Fibroblast of lung (primary cell): ENCODE results near the gene OIT3.

Experiments
- EZH2 ChIP-seq: IDR thresholded peaks from 2 replicates; pipeline ENCODE4 v1.5.1; 2012; ENCODE audit warnings: low read length, control low read depth, mild to moderate bottlenecking; ENCODE audit errors: missing control alignments
- TF ChIP-seq, protein P1 (sequence below), 2 donors: IDR thresholded peaks in 1 of 2; conservative IDR thresholded peaks in 1 of 2; 1 replicate in 1 of 2; 2 replicates in 1 of 2; pipeline ENCODE4 v1.5.1; 2011 to 2012; ENCODE audit warnings: low read length in 2 of 2, control low read depth in 1 of 2, inconsistent platforms in 1 of 2, low read depth in 1 of 2, mild to moderate bottlenecking in 1 of 2

DNA sequence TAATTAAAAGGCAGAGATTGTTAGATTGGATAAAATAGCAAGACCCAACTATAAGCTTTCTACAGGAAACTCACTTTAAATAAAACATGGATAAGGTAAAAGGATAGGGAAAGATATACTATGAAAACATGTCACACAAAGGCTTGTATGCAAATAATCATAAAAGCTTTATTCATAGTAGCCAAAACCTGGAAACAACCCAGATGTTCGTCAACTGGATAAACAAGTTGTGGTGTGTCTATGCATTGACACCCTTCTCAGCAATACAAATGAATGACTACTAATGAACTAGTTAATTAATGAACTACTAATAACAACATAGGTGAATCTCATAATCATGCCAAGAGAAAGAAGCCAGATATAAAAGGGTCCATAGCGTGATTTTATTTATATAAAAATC is 37.7 kb upstream of the OIT3 start:
- TF ChIP-seq, protein P1, sequence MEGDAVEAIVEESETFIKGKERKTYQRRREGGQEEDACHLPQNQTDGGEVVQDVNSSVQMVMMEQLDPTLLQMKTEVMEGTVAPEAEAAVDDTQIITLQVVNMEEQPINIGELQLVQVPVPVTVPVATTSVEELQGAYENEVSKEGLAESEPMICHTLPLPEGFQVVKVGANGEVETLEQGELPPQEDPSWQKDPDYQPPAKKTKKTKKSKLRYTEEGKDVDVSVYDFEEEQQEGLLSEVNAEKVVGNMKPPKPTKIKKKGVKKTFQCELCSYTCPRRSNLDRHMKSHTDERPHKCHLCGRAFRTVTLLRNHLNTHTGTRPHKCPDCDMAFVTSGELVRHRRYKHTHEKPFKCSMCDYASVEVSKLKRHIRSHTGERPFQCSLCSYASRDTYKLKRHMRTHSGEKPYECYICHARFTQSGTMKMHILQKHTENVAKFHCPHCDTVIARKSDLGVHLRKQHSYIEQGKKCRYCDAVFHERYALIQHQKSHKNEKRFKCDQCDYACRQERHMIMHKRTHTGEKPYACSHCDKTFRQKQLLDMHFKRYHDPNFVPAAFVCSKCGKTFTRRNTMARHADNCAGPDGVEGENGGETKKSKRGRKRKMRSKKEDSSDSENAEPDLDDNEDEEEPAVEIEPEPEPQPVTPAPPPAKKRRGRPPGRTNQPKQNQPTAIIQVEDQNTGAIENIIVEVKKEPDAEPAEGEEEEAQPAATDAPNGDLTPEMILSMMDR (conservative IDR thresholded peaks at IDR 0.05 in 1 of 2, IDR thresholded peaks at IDR 0.05 in 1 of 2; ENCODE audit: low read depth in 1 of 2, low read length in 2 of 2) = no peak
- TF ChIP-seq EZH2 = no peak
